ENCODE data around the gene SUCLG1.
A peak's percentile ranks its signal among the peaks of the same experiment; 100 is the strongest.

The SUCLG1 gene

GRCh38 chr2:84441505-84441904, 17.6 kb downstream of the SUCLG1 start:
- TF ChIP-seq ZFX (IDR thresholded peaks at IDR 0.05; ENCODE audit: borderline replicate concordance) (no peak), CTCF (IDR thresholded peaks at IDR 0.05) (no peak)
- H3K27ac ChIP-seq: no peak overlapping the region

DNA sequence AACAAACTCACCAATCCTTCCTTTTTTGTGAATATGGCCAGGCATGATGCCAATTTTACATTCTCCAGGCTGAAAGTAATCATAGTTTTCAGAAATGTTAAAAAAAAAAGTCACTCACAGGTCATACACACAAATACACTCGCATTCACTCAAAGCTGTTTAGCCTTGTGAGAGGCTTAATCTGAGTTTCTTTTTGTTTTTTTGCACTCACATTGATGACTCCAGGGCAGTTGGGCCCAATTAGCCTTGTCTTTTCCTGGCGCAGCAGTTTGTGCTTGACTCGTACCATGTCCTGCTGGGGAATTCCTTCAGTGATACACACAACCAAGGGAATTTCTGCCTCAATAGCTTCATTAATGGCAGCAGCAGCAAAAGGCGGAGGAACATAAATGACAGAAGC, 18.0 kb downstream of the SUCLG1 start:
- no peak for TF ChIP-seq ZFX (IDR thresholded peaks at IDR 0.05; ENCODE audit: borderline replicate concordance)
- no peak overlapping the region for H3K27ac ChIP-seq

GRCh38 chr2:84435345-84436025, 23.6 kb downstream of the SUCLG1 start:
- no peak overlapping the region for H3K27ac ChIP-seq
- TF ChIP-seq CTCF (IDR thresholded peaks at IDR 0.05): no peak
- TF ChIP-seq ZFX (IDR thresholded peaks at IDR 0.05; ENCODE audit: borderline replicate concordance): no peak

GRCh38 chr2:84429328-84429727, 29.8 kb downstream of the SUCLG1 start:
- H3K27ac ChIP-seq: no peak overlapping the region
- TF ChIP-seq CTCF (IDR thresholded peaks at IDR 0.05): no peak
- no peak for TF ChIP-seq ZFX (IDR thresholded peaks at IDR 0.05; ENCODE audit: borderline replicate concordance)

DNA sequence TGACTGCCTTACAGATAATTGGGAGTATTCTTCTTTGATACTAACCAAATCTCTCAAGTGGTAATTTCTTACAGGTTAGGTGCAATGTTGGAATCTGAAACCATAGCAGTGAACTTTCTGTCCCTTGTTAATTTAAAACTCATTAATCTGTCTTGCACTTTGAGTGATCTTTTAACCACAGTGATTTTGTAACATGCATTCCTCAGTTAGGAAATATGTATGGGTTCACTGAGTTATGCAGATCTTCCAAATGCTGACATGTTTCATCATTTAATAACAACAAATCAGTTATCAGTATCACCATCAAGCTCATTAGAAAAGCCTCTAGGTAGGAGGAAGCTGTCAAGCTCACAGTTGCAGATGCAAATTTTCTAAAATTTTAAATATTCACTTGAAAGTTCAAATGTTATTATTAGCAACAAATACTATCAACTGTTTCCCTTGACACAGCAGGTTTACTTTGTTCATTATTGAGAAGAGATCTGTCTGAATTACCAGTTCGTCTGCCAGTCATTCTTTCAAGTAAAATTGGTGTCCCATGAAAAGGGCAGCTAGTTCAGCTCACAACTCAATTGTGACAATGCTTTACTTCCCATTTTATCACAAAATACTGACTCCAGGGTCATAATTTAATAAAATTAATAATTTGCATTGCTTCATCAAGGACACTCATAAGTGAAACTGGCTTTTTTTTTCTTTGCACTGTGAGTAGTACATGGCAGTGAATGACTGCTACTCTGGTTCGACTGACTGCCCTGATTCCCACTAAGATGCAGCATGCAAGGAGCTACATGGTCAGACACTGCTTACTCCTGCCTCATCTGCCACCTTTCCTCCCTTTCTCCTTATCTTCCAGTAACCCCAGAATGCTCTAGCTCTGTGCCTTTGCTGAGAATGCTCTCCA, 31.6 kb downstream of the SUCLG1 start:
- no peak for TF ChIP-seq ZFX (IDR thresholded peaks at IDR 0.05; ENCODE audit: borderline replicate concordance)
- no peak for TF ChIP-seq CTCF (IDR thresholded peaks at IDR 0.05)
- no peak overlapping the region for H3K27ac ChIP-seq

DNA sequence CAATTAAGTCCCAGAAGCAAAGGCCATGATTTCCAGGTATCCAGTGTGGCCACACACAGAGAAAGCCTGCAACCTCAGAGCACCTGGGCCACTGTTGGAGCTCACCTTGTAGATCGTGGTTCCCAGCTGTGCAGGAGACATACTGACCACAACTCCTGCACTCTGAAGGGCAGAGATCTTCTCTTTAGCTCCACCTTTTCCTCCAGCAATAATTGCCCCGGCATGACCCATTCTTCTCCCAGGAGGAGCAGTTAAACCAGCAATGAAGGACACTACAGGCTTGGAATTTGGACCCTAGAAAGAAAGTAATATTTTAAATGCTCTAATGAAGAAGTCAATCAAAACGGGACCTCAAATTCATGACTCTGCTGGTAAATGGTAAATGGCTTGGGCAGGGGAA, 33.8 kb downstream of the SUCLG1 start:
- no peak overlapping the region for H3K27ac ChIP-seq

DNA sequence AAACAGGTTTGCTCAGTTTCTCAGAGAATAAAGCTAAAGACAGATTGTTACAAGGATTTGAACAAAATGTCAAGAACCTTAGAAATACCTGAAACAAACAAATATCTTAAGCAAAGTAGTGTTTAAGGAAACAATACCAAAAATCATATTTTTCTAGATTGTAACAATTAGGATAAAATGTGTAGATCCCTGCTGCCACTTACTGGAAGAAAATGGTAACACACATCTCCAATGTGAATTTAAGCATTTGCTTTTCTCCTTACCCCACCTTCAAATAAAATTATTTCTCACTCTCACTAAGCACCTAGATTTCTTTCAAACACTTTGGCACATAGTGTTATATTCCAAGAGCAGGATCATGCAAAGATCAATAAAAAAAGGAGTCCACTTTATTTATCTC, 34.9 kb downstream of the SUCLG1 start:
- H3K27ac ChIP-seq: no peak overlapping the region
- TF ChIP-seq ZFX (IDR thresholded peaks at IDR 0.05; ENCODE audit: borderline replicate concordance) (no peak), CTCF (IDR thresholded peaks at IDR 0.05) (peak; percentile 74)

More for the DNA sequence above, 33.8 kb downstream of the SUCLG1 start:
- TF ChIP-seq ZFX (IDR thresholded peaks at IDR 0.05; ENCODE audit: borderline replicate concordance) (no peak), CTCF (IDR thresholded peaks at IDR 0.05) (no peak)
